Spinal cord (tissue), 10 donors: ENCODE results near the gene LSAMP. TPM values are rescaled to one million over a fixed set of nuclear protein-coding genes. Genes with fewer than 3 reads are reported as not detected.

Experiments used
- DNase-seq, 6 donors: peaks; one replicate each; pipeline versions ENCODE4 v3.0.0 to v3.0.0-alpha.2; 2013 to 2015; ENCODE audit warnings: low spot score in 6 of 6, low read depth in 4 of 6
- H3K27ac ChIP-seq: one replicate; pipeline ENCODE4 v1.5.1; 2013; ENCODE audit warnings: low read depth, low read length, control low read depth
- H3K27me3 ChIP-seq: one replicate; pipeline ENCODE4 v1.6.1; 2013; ENCODE audit warnings: low read length; ENCODE audit not compliant: control insufficient read depth, insufficient read depth
- H3K36me3 ChIP-seq: one replicate; pipeline ENCODE4 v1.6.1; 2013; ENCODE audit warnings: low read length; ENCODE audit not compliant: control insufficient read depth, insufficient read depth
- H3K4me1 ChIP-seq: one replicate; pipeline ENCODE4 v1.6.1; 2013; ENCODE audit warnings: low read length; ENCODE audit not compliant: control insufficient read depth, insufficient read depth
- H3K4me3 ChIP-seq: one replicate; pipeline ENCODE4 v1.5.1; 2013; ENCODE audit warnings: low read depth, low read length, control low read depth
- H3K9me3 ChIP-seq: one replicate; pipeline ENCODE4 v1.6.1; 2013; ENCODE audit warnings: low read length; ENCODE audit not compliant: control insufficient read depth, insufficient read depth
- WGBS: methylation state at CpG from one replicate; pipeline ENCODE4 v1.1.5; 2013; ENCODE audit warnings: missing lambda C conversion rate; ENCODE audit not compliant: insufficient coverage; 5-methylcytosine and 5-hydroxymethylcytosine counted together
- polyA plus RNA-seq, 2 donors: library from polyadenylated mRNA; unstranded; fragments of 120-200 nt; gene quantifications; one replicate each; pipeline ENCODE4 v1.2.1, GENCODE V29; 2013; ENCODE audit not compliant: insufficient read length in 2 of 2
- total RNA-seq, 2 donors: library from RNA; depleted of rRNA in 1 of 2; stranded (reverse); fragments of 120-200 nt in 1 of 2; fragments of >200 nt in 1 of 2; gene quantifications; one replicate each; pipeline versions ENCODE4 v1.2.3 to v1.2.4, GENCODE V29; 2013 to 2014
- donor health status: healthy.

The LSAMP gene
- total and polyA plus RNA-seq, 4 donors = 69.4 to 174 (median 108) TPM

GRCh38 chr3:116199063-116199462 lies 246.2 kb downstream of the LSAMP start:
- Histone ChIP-seq H3K27me3 (no peaks in the 10 kb centered on the region), H3K4me1 (peaks cover 10% of the 10 kb centered on the region), H3K4me3 (no peak overlapping the region), H3K36me3 (no peaks in the 10 kb centered on the region), H3K27ac (no peak overlapping the region), H3K9me3 (no peaks in the 10 kb centered on the region)
- WGBS = no CpG with 5 or more reads among the region's 2 CpGs
- DNase-seq = no peak

GRCh38 chr3:116198087-116198486 lies 247.2 kb downstream of the LSAMP start:
- Histone ChIP-seq H3K36me3 (no peaks in the 10 kb centered on the region), H3K9me3 (no peaks in the 10 kb centered on the region), H3K27ac (no peak overlapping the region), H3K4me3 (no peak overlapping the region), H3K27me3 (no peaks in the 10 kb centered on the region), H3K4me1 (peaks cover 10% of the 10 kb centered on the region)
- no peak for DNase-seq
- 84% methylated on average over 2 of the region's 2 CpGs for WGBS

- Histone ChIP-seq H3K9me3 (no peaks in the 10 kb centered on the region), H3K27ac (no peak overlapping the region), H3K4me3 (no peak overlapping the region), H3K27me3 (no peaks in the 10 kb centered on the region), H3K4me1 (no peaks in the 10 kb centered on the region), H3K36me3 (no peaks in the 10 kb centered on the region)
- WGBS = no CpG with 5 or more reads among the region's 1 CpG
- DNase-seq = no peak
Measured at GRCh38 chr3:116192464-116192863, 252.8 kb downstream of the LSAMP start.

- Histone ChIP-seq H3K27ac (no peak overlapping the region), H3K4me1 (no peaks in the 10 kb centered on the region), H3K36me3 (no peaks in the 10 kb centered on the region), H3K27me3 (no peaks in the 10 kb centered on the region), H3K4me3 (no peak overlapping the region), H3K9me3 (no peaks in the 10 kb centered on the region)
- 100% methylated on average over 1 of the region's 2 CpGs for WGBS
- no peak for DNase-seq
Measured at GRCh38 chr3:116191409-116191808, 253.9 kb downstream of the LSAMP start.

- no peak overlapping the region for H3K4me3 ChIP-seq
- no CpG with 5 or more reads among the region's 3 CpGs for WGBS
- no peaks in the 10 kb centered on the region for H3K27me3 ChIP-seq
- H3K4me1 ChIP-seq = no peaks in the 10 kb centered on the region
- H3K9me3 ChIP-seq = no peaks in the 10 kb centered on the region
- no peaks in the 10 kb centered on the region for H3K36me3 ChIP-seq
- DNase-seq = peak in 1 of 6 donors; percentile 30
- H3K27ac ChIP-seq = no peak overlapping the region
Measured at GRCh38 chr3:116190095-116190494, 255.2 kb downstream of the LSAMP start.

GRCh38 chr3:116188231-116188785 lies 257.0 kb downstream of the LSAMP start:
- DNase-seq = no peak
- H3K4me3 ChIP-seq = no peak overlapping the region
- no peaks in the 10 kb centered on the region for H3K4me1 ChIP-seq
- no peaks in the 10 kb centered on the region for H3K27me3 ChIP-seq
- no CpG with 5 or more reads among the region's 3 CpGs for WGBS
- no peaks in the 10 kb centered on the region for H3K9me3 ChIP-seq
- H3K36me3 ChIP-seq = no peaks in the 10 kb centered on the region
- no peak overlapping the region for H3K27ac ChIP-seq

GRCh38 chr3:116186049-116186448 lies 259.2 kb downstream of the LSAMP start:
- no peaks in the 10 kb centered on the region for H3K4me1 ChIP-seq
- DNase-seq = no peak
- WGBS = no CpG with 5 or more reads among the region's 1 CpG

GRCh38 chr3:116181159-116181558 lies 264.1 kb downstream of the LSAMP start:
- no peak for DNase-seq
- Histone ChIP-seq H3K27me3 (no peaks in the 10 kb centered on the region), H3K27ac (no peak overlapping the region), H3K9me3 (no peaks in the 10 kb centered on the region), H3K4me3 (no peak overlapping the region), H3K4me1 (no peaks in the 10 kb centered on the region), H3K36me3 (no peaks in the 10 kb centered on the region)

More at GRCh38 chr3:116186049-116186448, 259.2 kb downstream of the LSAMP start:
- H3K9me3 ChIP-seq = no peaks in the 10 kb centered on the region
- no peak overlapping the region for H3K4me3 ChIP-seq
- no peaks in the 10 kb centered on the region for H3K27me3 ChIP-seq
- H3K36me3 ChIP-seq = no peaks in the 10 kb centered on the region
- no peak overlapping the region for H3K27ac ChIP-seq

- DNase-seq = no peak
- H3K36me3 ChIP-seq = no peaks in the 10 kb centered on the region
- H3K9me3 ChIP-seq = no peaks in the 10 kb centered on the region
- H3K27ac ChIP-seq = no peak overlapping the region
- no CpG with 5 or more reads among the region's 1 CpG for WGBS
- no peaks in the 10 kb centered on the region for H3K27me3 ChIP-seq
- H3K4me3 ChIP-seq = no peak overlapping the region
- no peaks in the 10 kb centered on the region for H3K4me1 ChIP-seq
Measured at GRCh38 chr3:116179091-116179490, 266.2 kb downstream of the LSAMP start.

GRCh38 chr3:116176974-116177555 lies 268.2 kb downstream of the LSAMP start:
- no CpG with 5 or more reads among the region's 1 CpG for WGBS
- Histone ChIP-seq H3K9me3 (no peaks in the 10 kb centered on the region), H3K4me1 (no peaks in the 10 kb centered on the region), H3K27ac (no peak overlapping the region), H3K4me3 (no peak overlapping the region), H3K36me3 (no peaks in the 10 kb centered on the region), H3K27me3 (no peaks in the 10 kb centered on the region)
- no peak for DNase-seq
